Measurements from ENCODE around the gene OBSCN. TPM values are rescaled to one million over a fixed set of nuclear protein-coding genes. Genes with fewer than 3 reads are reported as not detected.

The OBSCN gene
- total and polyA plus RNA-seq, 2 of the 4 experiments (the other 2 are of a cell fraction): 4.1 to 9.5 TPM

- no peak for TF ChIP-seq BHLHE40 (IDR thresholded peaks at IDR 0.05; ENCODE audit: low read depth, low read length)
- ATAC-seq (ENCODE audit: low read depth): no peak
- Histone ChIP-seq H2BK5ac (ENCODE audit: low read depth, low read length, poor library complexity, severe bottlenecking) (no peak overlapping the region), H2AFZ (replicated peaks; ENCODE audit: low read length, poor library complexity) (peak overlapping the region; percentile 58), H3K36me3 (ENCODE audit: control insufficient read depth, insufficient read depth, low read length) (no peaks in the 10 kb centered on the region), H3K9me1 (ENCODE audit: insufficient read depth, low read length) (peaks cover under 1% of the 10 kb centered on the region; the same call in 1 of the 2 replicates), H2BK20ac (ENCODE audit: low read depth, low read length) (no peak overlapping the region), H4K8ac (ENCODE audit: low read depth in 2 of 2, low read length in 2 of 2) (no peak overlapping the region), H3K79me1 (ENCODE audit: low read depth in 1 of 2, low read length in 2 of 2) (no peaks in the 10 kb centered on the region), H3K4me3 (ENCODE audit: insufficient read depth, low read depth, low read length) (no peak overlapping the region), H3K23ac (ENCODE audit: low read depth, low read length) (no peak overlapping the region), H3K9ac (ENCODE audit: low read depth, low read length) (no peak overlapping the region), H3K4me1 (ENCODE audit: control insufficient read depth, insufficient read depth, low read length) (peaks cover 4% of the 10 kb centered on the region; the same call in 1 of the 2 replicates), H3K27me3 (ENCODE audit: control insufficient read depth, insufficient read depth, low read length) (no peaks in the 10 kb centered on the region; the same call in 1 of the 2 replicates), H3K56ac (ENCODE audit: extremely low read depth, insufficient read depth, low read length) (no peak overlapping the region), H2BK15ac (ENCODE audit: low read depth, low read length) (no peak overlapping the region), H2AK9ac (replicated peaks; ENCODE audit: low read depth, low read length, poor library complexity) (no peak overlapping the region), H3K9me3 (ENCODE audit: control insufficient read depth, insufficient read depth, low read length) (no peaks in the 10 kb centered on the region), H4K5ac (ENCODE audit: low read depth, low read length) (no peak overlapping the region), H4K91ac (ENCODE audit: insufficient read depth, low read depth, low read length) (no peak overlapping the region), H3K18ac (ENCODE audit: low read depth, low read length) (no peak overlapping the region), H4K20me1 (ENCODE audit: insufficient read depth, low read length) (no peaks in the 10 kb centered on the region; the same call in 1 of the 2 replicates), H3K4me2 (ENCODE audit: low read depth, low read length) (no peak overlapping the region), H2BK120ac (ENCODE audit: low read depth, low read length) (no peak overlapping the region), H2AK5ac (ENCODE audit: low read depth, low read length) (no peak overlapping the region), H3K4ac (ENCODE audit: low read depth, low read length) (no peak overlapping the region), H3K27ac (ENCODE audit: insufficient read depth, low read length) (no peak overlapping the region), H3K14ac (replicated peaks; ENCODE audit: low read depth, low read length) (no peak overlapping the region)
- no TSS peak for BruUV-seq (replicated peaks)
- intact Hi-C loops (cut with micrococcal nuclease) (no loop called here), in situ Hi-C loops (cut with MboI; ENCODE audit: low sequenced_read_pairs) (no loop called here), dilution Hi-C loops (cut with HindIII; ENCODE audit: low sequenced_read_pairs, unreplicated experiment) (no loop called here)
- DNase-seq: no peak
- CTCF ChIA-PET: no interaction called here
- WGBS, 2 experiments (ENCODE audit: extremely low coverage in 2 of 2, insufficient read length in 1 of 2): 91% methylated on average over 5 of the region's 8 CpGs; no CpG with 5 or more reads in 1 of the 2 experiments
- POLR2A ChIA-PET (ENCODE audit: unreplicated experiment): no interaction called here
Measured at GRCh38 chr1:228207381-228207810, 448 bp upstream of the OBSCN start.
